Liver (tissue), 3 donors: ENCODE measurements around the gene ZNF467.

ENCODE experiments used
- ATF3 ChIP-seq: IDR thresholded peaks from 2 replicates; pipeline ENCODE4 v1.6.1; 2016; ENCODE audit warnings: antibody characterized with exemption
- JUND ChIP-seq, 2 donors: IDR thresholded peaks; 2 replicates each; pipeline ENCODE4 v1.6.1; 2016; ENCODE audit warnings: antibody characterized with exemption in 2 of 2
- RXRA ChIP-seq, 2 donors: IDR thresholded peaks; 2 replicates each; pipeline ENCODE4 v1.6.1; 2017 to 2018; ENCODE audit warnings: antibody characterized with exemption in 2 of 2, mild to moderate bottlenecking in 1 of 2
- SP1 ChIP-seq: IDR thresholded peaks from 2 replicates; pipeline ENCODE4 v1.6.1; 2018; ENCODE audit warnings: antibody characterized with exemption, mild to moderate bottlenecking
- TAF1 ChIP-seq: conservative IDR thresholded peaks from 2 replicates; pipeline ENCODE4 v1.6.1; 2016; ENCODE audit warnings: antibody characterized with exemption, mild to moderate bottlenecking
- TF ChIP-seq, protein P1 (sequence below): fragments of 150-350 bp; IDR thresholded peaks from 2 replicates; pipeline ENCODE4 v1.5.1; 2017; ENCODE audit warnings: improper control_type of control experiment, low read depth, low read length; ENCODE audit not compliant: missing input control
- TF ChIP-seq, protein P2 (sequence below): IDR thresholded peaks from 2 replicates; pipeline ENCODE4 v1.6.1; 2016; ENCODE audit warnings: antibody characterized with exemption
- donor health status: healthy.
- donor health status: healthy.

DNA sequence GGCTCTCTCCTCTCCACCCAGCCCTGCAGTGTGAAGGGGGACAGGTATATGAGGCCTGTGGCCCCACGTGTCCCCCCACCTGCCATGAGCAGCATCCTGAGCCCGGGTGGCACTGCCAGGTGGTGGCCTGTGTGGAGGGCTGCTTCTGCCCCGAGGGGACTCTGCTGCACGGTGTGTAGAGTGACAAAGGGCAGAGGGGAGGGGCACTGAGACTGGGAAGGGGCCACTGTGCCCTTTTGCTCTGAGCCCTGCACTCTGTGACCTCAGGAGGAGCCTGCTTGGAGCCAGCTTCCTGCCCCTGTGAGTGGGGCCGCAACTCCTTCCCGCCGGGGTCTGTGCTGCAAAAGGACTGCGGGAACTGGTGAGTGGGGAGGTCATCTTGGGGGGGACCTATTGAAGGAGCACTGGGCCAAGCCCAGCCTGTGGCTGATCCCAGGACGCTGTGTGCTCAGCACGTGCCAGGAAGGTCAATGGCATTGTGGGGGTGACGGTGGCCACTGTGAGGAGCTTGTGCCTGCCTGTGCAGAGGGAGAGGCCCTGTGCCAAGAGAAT lies 15.0 kb upstream of the ZNF467 start:
- peak; percentile 92 to 94 for TF ChIP-seq RXRA (IDR thresholded peaks at IDR 0.05)
- TF ChIP-seq, protein P1, sequence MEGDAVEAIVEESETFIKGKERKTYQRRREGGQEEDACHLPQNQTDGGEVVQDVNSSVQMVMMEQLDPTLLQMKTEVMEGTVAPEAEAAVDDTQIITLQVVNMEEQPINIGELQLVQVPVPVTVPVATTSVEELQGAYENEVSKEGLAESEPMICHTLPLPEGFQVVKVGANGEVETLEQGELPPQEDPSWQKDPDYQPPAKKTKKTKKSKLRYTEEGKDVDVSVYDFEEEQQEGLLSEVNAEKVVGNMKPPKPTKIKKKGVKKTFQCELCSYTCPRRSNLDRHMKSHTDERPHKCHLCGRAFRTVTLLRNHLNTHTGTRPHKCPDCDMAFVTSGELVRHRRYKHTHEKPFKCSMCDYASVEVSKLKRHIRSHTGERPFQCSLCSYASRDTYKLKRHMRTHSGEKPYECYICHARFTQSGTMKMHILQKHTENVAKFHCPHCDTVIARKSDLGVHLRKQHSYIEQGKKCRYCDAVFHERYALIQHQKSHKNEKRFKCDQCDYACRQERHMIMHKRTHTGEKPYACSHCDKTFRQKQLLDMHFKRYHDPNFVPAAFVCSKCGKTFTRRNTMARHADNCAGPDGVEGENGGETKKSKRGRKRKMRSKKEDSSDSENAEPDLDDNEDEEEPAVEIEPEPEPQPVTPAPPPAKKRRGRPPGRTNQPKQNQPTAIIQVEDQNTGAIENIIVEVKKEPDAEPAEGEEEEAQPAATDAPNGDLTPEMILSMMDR, result no peak
- TF ChIP-seq, protein P2, sequence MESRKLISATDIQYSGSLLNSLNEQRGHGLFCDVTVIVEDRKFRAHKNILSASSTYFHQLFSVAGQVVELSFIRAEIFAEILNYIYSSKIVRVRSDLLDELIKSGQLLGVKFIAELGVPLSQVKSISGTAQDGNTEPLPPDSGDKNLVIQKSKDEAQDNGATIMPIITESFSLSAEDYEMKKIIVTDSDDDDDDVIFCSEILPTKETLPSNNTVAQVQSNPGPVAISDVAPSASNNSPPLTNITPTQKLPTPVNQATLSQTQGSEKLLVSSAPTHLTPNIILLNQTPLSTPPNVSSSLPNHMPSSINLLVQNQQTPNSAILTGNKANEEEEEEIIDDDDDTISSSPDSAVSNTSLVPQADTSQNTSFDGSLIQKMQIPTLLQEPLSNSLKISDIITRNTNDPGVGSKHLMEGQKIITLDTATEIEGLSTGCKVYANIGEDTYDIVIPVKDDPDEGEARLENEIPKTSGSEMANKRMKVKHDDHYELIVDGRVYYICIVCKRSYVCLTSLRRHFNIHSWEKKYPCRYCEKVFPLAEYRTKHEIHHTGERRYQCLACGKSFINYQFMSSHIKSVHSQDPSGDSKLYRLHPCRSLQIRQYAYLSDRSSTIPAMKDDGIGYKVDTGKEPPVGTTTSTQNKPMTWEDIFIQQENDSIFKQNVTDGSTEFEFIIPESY, result no peak
- no peak for TF ChIP-seq TAF1
- peak; percentile 54 for TF ChIP-seq SP1
- TF ChIP-seq ATF3, result no peak
- TF ChIP-seq JUND (IDR thresholded peaks at IDR 0.05), result no peak
